Motor neuron (in vitro differentiated cells): ENCODE measurements around the gene LTBP1. TPM values are rescaled to one million over a fixed set of nuclear protein-coding genes. Genes with fewer than 3 reads are reported as not detected.

Experiments
- ATAC-seq, 8 experiments: fragments of 200-7000 bp; cut with Tn5 transposase; replicated peaks in 6 of 8; 2 replicates each; pipeline ENCODE4 v1.8.0; 2021; ENCODE audit warnings: mild to moderate bottlenecking in 8 of 8, moderate library complexity in 8 of 8
- H3K27ac ChIP-seq, 2 donors: fragments of 250-450 bp; sonication (Bioruptor Pico); 2 replicates each; pipeline ENCODE4 v1.9.0; 2021; ENCODE audit warnings: antibody characterized with exemption in 2 of 2, mild to moderate bottlenecking in 2 of 2, moderate library complexity in 1 of 2
- H3K4me1 ChIP-seq, 2 donors: fragments of 250-450 bp; sonication (Bioruptor Pico); replicated peaks in 1 of 2; 2 replicates each; pipeline ENCODE4 v1.6.1; 2021; ENCODE audit warnings: antibody characterized with exemption in 2 of 2, mild to moderate bottlenecking in 2 of 2, moderate library complexity in 1 of 2
- H3K4me3 ChIP-seq, 5 donors: fragments of 250-450 bp; sonication (Bioruptor Pico); 2 replicates each; pipeline ENCODE4 v1.9.0; 2021; ENCODE audit warnings: antibody characterized with exemption in 5 of 5, mild to moderate bottlenecking in 5 of 5, moderate library complexity in 4 of 5
- WGBS, 10 experiments: fragments of 450-650 bp; shearing (Covaris generic); methylation state at CpG; one replicate each; pipeline ENCODE4 v1.0.0; 2022; 5-methylcytosine and 5-hydroxymethylcytosine counted together
- in situ Hi-C, 9 experiments: fragments of 400-800 bp; cut with MboI; loops; one replicate each; pipeline ENCODE4 v1.15.0; 2021; ENCODE audit warnings: low sequenced_read_pairs in 9 of 9, low pct_unique_long_range_greater_than_20kb in 2 of 9; ENCODE audit not compliant: unreplicated experiment in 9 of 9
- total RNA-seq, 8 experiments: library from RNA; unstranded; fragments of 300-600 nt; gene quantifications; 2 replicates each; pipeline versions ENCODE4 v1.2.3 to v1.2.4, GENCODE V29; 2022

The LTBP1 gene
- total RNA-seq, 8 experiments from 2014 or later = 2.8 to 692 (median 20.8) TPM

- Histone ChIP-seq H3K27ac (no peak overlapping the region), H3K4me3 (no peak overlapping the region), H3K4me1 (no peaks in the 10 kb centered on the region)
- ATAC-seq = no peak
- in situ Hi-C loops = no loop called here
- 55 to 100% (median 86%) methylated on average over 1 to 8 of the region's 9 CpGs for WGBS, 10 experiments
Observed at GRCh38 chr2:33086400-33087015, 139.8 kb downstream of the LTBP1 start.

DNA sequence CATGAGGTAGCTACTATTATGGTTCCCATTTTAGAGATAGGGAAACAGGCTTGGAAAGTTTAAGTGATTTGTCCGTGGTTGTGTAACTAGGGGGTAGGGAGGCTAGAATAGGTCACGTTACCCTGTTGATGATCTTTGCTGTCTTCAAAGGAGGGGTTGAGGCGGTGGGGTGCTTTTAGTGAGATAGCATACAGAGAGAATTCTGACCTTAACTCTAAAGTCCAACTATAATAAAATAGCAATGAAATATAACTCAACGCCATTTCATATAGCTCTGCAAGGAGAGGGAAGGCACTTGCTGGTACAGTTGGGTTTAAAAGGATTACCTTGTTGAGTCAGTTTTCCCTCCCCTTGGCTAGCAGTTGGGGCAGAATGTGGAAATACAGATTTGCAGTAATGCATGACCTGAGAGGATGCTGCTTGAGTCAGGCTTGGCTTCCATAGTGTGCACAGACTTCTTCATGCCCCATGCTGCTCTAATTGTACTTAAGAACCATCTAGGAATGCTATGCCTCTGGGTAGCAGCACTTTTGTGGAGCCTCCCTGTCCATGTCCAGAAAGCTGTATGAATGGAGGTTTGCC, 143.9 kb downstream of the LTBP1 start:
- 80 to 100% (median 100%) methylated on average over 1 to 3 of the region's 4 CpGs; no CpG with 5 or more reads in 1 of the 10 experiments for WGBS, 10 experiments

DNA sequence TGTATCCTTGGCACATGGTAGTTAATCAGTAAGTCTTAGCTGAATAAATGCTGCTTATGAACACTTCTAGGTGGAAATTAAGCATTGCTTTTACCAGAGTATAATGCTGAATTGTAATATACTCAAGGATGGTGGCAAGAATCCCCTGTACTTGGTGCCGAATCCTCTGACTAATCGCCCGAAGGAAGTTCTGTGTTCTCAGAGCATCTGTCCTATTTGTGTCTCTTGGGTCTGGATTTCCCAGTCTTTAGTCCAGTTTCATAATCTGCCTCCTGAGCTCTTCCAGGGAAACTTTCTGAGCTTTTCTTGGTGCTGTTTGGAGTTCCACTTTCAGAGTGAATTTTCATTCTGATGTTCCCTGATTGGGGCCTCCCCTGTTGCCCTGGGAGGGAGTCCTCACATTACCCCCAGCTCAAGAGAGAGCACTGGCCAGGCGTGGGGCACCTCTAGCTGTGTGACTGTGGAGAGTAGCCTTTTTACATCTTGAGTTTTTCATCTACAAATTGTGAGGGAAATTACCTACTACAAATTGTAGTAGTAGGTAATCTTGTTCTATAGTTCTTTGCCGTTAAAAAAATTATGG, 144.9 kb downstream of the LTBP1 start:
- Histone ChIP-seq H3K4me1 (no peaks in the 10 kb centered on the region), H3K4me3 (no peak overlapping the region), H3K27ac (no peak overlapping the region)
- in situ Hi-C loops = no loop called here
- ATAC-seq = no peak
- WGBS, 10 experiments = 76 to 100% (median 100%) methylated on average over 1 to 4 of the region's 5 CpGs; no CpG with 5 or more reads in 2 of the 10 experiments

More for the DNA sequence above, 143.9 kb downstream of the LTBP1 start:
- no peak overlapping the region for H3K4me3 ChIP-seq
- no peak overlapping the region for H3K27ac ChIP-seq
- ATAC-seq = no peak
- in situ Hi-C loops = no loop called here
- H3K4me1 ChIP-seq = no peaks in the 10 kb centered on the region

DNA sequence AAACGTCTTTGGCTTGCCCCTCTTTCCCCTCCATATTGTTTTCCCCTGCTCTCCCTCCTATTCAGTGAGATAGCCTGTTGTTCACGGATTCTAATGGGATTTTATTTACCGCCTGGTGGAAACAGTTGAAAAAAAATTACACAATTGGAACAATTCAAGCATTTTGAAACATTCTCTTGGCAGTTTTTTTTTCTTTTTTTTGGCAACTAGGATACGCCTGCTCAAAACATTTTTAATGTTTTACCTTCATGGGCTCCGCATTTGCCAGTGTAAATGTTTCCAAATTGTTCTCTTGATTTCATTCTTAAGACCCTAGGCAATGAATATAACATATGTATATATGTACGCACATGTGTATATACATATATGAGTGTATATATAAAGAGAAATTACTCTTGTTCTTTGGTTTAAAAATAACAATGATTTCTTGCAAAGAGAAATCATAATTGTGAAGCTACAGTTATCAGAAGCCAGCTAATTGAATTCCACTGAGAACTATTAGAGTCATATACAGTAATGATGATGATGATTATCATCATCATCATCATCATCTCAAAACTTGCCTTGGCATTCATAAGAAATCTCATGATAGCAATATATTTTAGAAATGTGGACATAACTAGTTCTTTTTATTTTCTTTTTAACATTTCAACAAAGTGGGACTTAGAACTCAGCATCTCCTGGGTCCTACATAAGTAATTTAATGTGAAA, 146.7 kb downstream of the LTBP1 start:
- in situ Hi-C loops = no loop called here
- WGBS, 10 experiments = 49 to 100% (median 91%) methylated on average over 3 to 6 of the region's 6 CpGs
- Histone ChIP-seq H3K4me1 (no peaks in the 10 kb centered on the region), H3K27ac (no peak overlapping the region), H3K4me3 (no peak overlapping the region)
- ATAC-seq = no peak

- no peak for ATAC-seq
- Histone ChIP-seq H3K4me3 (no peak overlapping the region), H3K4me1 (no peaks in the 10 kb centered on the region), H3K27ac (no peak overlapping the region)
- 75 to 100% (median 100%) methylated on average over 1 of the region's 1 CpG; no CpG with 5 or more reads in 5 of the 10 experiments for WGBS, 10 experiments
- in situ Hi-C loops = no loop called here
Observed at GRCh38 chr2:33094303-33094702, 147.6 kb downstream of the LTBP1 start.

DNA sequence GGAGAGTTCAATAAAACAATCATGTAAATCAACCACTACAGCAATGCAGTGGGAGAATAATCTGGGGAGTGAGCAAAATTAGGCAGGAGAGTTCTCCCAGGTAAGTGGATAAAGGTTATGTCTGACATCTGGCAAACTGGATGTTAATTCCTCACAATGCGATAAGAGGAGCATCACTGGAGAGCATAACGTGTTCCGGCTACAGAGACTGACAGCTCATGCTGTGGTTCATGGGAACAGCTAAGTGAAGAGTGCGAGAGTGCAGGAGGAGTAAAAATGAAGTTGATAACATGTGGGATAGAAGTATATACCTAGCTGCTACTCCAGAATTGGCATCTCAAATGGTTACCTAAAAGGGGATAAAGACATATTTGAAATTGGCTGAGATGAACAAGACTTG, 153.2 kb downstream of the LTBP1 start:
- Histone ChIP-seq H3K27ac (no peak overlapping the region), H3K4me1 (peaks cover 0 to 17% of the 10 kb centered on the region in 2 donors), H3K4me3 (no peak overlapping the region)
- ATAC-seq = no peak
- WGBS, 10 experiments = 80 to 100% (median 92%) methylated on average over 1 to 4 of the region's 4 CpGs; no CpG with 5 or more reads in 2 of the 10 experiments
- in situ Hi-C loops = no loop called here

GRCh38 chr2:33100921-33101320, 154.2 kb downstream of the LTBP1 start:
- no peak for ATAC-seq
- Histone ChIP-seq H3K4me1 (peaks cover 0 to 17% of the 10 kb centered on the region in 2 donors), H3K4me3 (no peak overlapping the region), H3K27ac (no peak overlapping the region)
- in situ Hi-C loops = no loop called here

DNA sequence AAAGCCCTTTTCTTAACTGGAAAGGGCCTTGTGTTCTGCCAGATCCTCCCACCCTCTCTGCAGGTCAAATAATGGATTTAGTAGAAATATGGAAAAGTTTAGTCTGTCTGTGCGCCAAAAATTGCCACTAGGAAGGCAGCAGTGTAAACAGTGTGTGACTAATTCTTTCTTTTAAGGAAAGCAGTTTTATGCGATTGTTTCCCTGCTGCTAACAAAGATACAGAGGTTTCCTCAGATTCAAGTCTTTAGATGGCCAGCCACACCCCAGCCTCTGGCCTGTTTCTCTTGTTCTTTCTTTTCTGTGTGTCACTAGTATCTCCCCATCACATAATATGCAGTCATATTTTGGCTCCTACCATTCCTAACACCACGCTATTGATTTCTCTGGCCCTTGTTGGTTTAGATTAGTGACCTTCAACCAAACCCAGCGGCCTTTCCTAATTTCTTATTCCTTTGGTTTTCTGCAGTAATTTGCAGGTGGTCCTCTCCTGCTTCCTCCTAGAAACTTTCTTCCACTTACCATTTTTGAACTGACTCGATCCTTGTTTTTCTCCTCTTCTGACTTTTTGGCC, 157.4 kb downstream of the LTBP1 start:
- in situ Hi-C loops = no loop called here
- no peak overlapping the region for H3K4me3 ChIP-seq
- ATAC-seq = peak in 3 of 8 experiments; percentile 14 to 46 (median 42)
- peaks cover 0 to 17% of the 10 kb centered on the region in 2 donors for H3K4me1 ChIP-seq
- WGBS, 10 experiments = 20 to 100% (median 86%) methylated on average over 1 to 5 of the region's 5 CpGs
- no peak overlapping the region for H3K27ac ChIP-seq

GRCh38 chr2:33104726-33105125, 158.0 kb downstream of the LTBP1 start:
- 25 to 65% (median 47%) methylated on average over 2 to 4 of the region's 4 CpGs; no CpG with 5 or more reads in 2 of the 10 experiments for WGBS, 10 experiments
- peak in 2 of 8 experiments; percentile 13 to 31 for ATAC-seq
- Histone ChIP-seq H3K4me3 (no peak overlapping the region), H3K27ac (no peak overlapping the region), H3K4me1 (peaks cover 0 to 17% of the 10 kb centered on the region in 2 donors)
- in situ Hi-C loops = no loop called here

GRCh38 chr2:33106115-33106514, 159.4 kb downstream of the LTBP1 start:
- Histone ChIP-seq H3K27ac (no peak overlapping the region), H3K4me1 (peaks cover 0 to 17% of the 10 kb centered on the region in 2 donors), H3K4me3 (no peak overlapping the region)
- ATAC-seq = peak in 2 of 8 experiments; percentile 2 to 33
- in situ Hi-C loops = no loop called here

DNA sequence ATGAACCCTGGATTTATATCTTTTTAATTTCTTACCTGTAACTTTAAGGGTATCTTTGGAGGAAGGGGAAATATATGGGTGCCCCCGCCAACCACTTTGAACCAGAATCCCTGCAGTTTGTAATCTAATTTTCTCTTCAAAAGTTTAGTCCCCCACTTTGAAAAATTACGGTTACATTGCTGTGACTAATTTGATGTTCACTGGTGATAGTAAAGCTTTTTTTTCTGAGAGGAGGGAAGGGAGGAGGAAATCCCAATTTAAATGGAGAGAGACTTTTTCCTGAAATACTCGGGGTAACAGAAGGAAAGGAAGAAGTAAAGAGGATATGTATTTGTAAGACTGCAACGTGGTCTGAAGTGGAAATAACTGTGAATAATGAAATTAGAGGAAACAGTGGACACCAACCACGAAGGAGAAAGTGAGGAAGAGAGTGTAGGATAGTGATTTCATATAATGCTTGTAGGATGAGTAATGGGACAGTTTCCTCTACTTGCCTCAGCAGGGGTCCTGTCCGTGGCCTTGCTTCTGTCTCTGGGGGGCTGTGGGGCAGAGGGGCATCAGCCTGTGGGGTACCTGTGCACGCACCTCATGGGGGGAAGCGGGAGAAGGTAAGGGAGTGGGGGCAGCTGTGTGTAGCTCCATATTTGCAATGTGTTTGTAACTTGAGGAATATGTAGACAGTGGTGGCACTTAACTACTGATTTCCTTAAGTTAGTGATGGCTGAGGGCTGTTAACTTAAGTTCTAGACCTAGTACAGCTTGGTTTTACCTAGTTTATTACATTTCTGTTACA, 161.1 kb downstream of the LTBP1 start:
- no peak for ATAC-seq
- Histone ChIP-seq H3K4me1 (peaks cover 0 to 16% of the 10 kb centered on the region in 2 donors), H3K27ac (no peak overlapping the region), H3K4me3 (no peak overlapping the region)
- in situ Hi-C loops = no loop called here
- 20 to 93% (median 80%) methylated on average over 2 to 6 of the region's 8 CpGs for WGBS, 10 experiments
